GM19043 (cell line): ENCODE data around the gene HLA-E.
A peak's percentile ranks its signal among the peaks of the same experiment; 100 is the strongest.
"Not testable (repeated sequence)": the region's sequence is repeated elsewhere in the genome, so short reads cannot be mapped to it uniquely, and the experiment has no call there.

Source experiments
- ATAC-seq: cut with Tn5 transposase; IDR thresholded peaks from one replicate; pipeline ENCODE4 v1.9.1; 2021; ENCODE audit warnings: low read depth; ENCODE audit not compliant: unreplicated experiment

The HLA-E gene

DNA sequence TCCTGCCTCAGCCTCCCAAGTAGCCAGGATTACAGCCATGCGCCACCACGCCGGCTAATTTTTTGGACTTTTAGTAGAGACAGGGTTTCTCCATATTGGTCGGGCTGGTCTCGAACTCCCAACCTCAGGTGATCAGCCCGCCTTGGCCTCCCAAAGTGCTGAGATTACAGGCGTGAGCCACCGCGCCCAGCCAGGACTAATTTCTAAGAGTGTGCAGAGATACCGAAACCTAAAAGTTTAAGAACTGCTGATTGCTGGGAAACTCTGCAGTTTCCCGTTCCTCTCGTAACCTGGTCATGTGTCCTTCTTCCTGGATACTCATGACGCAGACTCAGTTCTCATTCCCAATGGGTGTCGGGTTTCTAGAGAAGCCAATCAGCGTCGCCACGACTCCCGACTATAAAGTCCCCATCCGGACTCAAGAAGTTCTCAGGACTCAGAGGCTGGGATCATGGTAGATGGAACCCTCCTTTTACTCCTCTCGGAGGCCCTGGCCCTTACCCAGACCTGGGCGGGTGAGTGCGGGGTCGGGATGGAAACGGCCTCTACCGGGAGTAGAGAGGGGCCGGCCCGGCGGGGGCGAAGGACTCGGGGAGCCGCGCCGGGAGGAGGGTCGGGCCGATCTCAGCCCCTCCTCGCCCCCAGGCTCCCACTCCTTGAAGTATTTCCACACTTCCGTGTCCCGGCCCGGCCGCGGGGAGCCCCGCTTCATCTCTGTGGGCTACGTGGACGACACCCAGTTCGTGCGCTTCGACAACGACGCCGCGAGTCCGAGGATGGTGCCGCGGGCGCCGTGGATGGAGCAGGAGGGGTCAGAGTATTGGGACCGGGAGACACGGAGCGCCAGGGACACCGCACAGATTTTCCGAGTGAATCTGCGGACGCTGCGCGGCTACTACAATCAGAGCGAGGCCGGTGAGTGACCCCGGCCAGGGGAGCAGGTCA, at the start of gene HLA-E:
HLA-E (plus strand) TSS at position 429 of the 945 bp plus-strand sequence; CDS start at position 452, 23 bp downstream.
- peak; percentile 75 for ATAC-seq

DNA sequence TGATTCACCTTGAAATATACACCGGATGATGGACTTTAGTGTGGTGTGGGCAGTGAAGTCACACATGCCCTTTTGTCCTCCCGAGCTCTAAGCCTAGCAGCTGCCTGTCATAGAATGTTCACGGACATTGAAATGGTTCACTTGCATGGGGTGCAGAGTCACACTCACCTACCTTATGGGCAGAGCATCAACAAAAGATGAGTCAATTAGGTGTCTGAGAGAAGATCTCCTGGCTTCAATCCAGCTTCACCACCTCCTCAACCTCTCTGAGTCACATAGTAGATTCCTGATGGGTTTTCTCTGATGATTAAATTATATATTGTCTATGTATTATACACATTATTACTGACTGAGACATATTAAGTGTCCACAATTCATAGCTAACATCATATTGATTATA, 48.1 kb upstream of the HLA-E start:
- ATAC-seq = no peak

DNA sequence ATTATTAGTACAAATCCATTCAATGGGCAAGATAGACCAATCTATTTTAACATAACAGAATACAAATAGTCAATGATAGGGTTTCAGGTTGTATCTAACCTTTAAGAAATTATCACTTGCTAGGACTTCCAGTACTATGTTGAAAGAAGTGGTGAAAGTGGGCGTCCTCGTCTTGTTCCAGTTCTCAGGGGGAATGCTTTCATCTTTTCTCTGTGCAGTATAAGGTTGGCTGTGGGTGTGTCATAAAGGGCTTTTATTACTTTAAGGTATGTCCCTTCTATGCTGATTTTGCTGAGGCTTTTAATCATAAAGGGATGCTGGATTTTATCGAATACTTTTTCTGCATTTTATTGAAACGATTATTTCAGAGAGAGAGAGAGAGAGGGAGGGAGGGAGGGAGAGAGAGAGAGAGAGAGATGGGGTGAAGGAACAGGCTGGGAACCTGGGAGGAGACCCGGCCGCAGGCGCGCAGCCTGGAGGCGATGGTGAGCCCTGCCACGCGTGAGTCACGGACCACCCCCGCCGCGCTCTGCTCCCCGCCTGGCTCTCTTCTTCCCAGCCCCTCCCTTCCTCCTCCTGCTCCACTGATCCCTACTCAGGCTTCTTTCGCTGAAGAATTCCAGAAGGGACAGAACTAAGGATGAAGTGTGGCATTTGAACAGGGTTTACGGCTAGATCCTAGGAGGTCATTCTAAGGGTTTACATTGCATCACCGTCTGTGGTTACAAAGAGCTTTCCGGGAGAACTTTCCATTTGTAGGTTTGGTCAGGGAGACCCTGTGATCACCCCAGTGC, 45.5 kb upstream of the HLA-E start:
- no peak for ATAC-seq

DNA sequence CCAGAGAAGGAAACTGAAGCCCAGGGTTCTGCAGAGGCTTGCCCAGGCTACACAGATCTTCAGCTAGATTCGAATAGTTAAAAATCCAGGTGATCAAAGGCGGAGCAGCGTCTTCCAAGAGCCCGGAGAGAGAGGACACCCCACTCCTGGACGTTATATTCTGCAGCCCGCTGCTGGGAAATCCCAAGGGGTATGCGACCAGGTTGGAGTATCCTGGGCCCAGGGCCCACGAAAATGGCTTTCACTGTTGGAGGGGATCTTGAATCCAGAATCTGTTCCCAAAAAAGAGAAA, 44.9 kb upstream of the HLA-E start:
- ATAC-seq = no peak

DNA sequence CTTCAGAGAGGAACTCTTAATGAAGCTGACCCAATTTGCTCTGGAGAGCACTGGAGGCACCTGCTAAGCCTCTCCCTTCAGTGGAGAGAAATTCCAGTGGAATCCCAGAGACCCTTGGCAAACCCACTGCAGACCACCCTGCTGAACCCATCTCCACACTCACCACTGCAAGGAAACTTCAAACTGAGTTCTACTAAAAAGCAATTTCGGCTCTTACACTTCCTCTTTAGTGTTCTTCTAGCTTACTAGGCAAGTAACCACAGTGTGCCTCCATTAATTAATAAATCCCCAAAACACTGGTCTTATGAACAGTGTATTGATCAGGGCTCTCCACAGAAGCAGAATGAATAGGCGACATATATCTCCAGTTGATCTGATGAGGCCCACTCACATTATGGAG, 43.0 kb upstream of the HLA-E start:
- ATAC-seq = no peak

DNA sequence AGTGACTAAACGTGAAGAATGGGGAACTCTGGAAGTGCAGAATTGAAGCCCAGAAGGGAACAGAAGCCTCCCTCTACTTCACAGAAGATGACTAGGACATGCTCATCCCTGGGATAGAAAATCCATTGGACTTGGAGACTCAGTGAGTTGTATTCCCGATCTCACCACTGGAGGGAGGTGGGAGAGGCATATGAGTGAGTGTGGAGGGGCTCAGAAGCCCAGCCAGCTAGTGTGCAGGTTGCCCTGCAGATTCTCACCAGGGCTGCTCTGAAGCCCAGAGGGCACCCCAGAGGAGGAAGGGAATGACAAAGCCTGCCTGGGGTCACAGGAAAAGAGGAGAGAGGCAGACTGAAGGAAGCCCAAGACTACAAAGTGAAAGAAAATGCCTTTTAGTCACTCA, 42.1 kb upstream of the HLA-E start:
- no peak for ATAC-seq

DNA sequence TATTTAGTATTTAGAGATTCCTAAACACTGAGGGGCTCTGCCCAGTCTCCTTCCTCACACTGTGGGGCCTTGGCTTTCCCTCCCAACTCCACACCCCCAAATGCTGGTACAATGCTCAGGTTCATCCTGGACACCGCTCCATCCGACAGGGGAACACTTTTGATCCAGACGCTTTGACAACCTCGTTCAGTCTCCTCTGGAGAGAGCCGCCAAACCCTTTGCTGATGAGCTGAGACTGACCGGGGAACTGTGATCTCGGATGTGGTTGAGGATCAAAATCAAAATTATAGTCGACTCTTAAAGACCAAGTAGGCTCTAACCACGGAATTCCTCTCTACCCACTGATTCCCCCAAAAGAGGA, 38.8 kb upstream of the HLA-E start:
- ATAC-seq = no peak

DNA sequence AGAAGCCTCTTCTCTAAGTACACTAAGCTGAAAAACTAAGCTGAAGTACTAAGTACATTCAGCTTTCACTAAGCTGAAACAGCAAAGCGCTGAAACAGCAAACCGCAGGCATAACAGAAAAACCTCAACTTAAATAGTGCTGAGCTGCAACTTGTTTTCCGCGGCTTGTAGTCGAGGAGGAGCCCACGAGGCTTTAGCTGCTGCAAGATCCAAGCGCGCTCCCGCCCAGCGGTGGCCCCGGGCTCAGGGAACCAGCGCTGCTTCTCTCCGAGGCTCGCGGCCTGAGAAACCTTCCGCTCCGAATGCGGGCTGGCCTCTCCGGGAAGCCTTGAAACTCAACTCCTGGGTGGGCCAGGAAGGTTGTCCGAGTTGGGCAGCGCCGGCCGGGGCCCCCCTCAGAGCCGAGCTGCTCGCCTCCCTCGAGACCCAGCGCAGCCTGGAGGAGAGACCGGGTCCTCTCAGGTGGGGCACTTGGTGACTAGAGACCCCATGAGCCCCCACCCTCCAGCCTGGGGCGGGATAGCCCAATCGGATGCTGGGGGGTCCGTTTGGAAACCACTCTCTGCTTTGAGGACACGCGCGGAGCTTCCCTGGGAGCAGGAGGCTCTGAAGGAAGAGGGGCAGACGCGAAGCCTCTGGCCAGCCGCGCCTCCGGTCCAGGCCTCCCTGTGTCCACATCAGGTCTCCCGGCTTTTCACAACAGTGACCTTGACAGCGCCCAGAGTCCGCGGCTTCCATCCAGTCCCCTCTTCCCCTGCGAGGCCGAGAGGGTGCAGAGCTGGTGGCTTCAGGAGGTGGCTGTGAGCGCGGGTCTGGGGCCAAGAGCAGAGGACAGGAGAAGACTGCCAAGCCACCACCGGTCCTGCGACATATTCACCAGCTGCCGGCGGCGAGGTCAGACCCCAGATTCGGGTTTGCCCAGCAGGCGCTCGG, 38.1 kb upstream of the HLA-E start:
- ATAC-seq = no peak

DNA sequence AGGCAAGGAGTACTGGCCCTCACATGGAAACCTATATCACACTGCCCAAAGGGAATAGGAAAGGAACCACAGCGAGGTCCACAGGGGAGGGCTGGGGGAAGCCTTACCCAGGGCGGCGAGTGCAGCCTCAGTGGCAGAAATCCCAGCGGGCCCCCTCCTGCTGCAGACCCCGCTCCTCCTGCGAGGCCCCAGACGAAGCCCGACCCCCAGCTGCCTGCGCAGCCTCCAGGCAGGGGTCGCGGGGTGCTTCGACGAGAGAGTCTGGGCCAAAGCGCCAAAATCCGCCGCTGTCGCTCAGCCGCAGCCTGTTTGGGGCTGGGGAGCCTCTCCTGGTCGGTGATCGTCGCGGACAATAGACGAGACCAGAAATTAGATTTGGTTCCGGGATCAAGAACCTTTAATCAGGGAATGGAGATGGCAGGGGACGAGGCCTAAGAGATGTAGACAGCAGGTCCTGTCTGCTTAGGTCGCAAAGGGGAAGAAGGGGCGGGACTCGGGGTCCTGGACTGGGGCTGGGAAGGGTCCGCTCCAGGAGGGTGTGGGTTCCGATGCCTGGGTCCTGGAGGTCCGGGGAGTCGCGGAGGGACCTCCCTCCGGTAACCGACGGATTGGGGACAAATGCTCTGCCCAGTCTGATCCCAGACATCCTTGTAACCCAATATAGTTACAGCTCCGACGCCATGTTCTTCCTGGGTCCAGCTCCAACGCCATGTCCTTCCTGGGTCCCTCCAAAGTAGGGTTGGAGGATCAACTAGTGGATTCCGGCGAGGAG, 36.4 kb upstream of the HLA-E start:
- ATAC-seq = no peak

DNA sequence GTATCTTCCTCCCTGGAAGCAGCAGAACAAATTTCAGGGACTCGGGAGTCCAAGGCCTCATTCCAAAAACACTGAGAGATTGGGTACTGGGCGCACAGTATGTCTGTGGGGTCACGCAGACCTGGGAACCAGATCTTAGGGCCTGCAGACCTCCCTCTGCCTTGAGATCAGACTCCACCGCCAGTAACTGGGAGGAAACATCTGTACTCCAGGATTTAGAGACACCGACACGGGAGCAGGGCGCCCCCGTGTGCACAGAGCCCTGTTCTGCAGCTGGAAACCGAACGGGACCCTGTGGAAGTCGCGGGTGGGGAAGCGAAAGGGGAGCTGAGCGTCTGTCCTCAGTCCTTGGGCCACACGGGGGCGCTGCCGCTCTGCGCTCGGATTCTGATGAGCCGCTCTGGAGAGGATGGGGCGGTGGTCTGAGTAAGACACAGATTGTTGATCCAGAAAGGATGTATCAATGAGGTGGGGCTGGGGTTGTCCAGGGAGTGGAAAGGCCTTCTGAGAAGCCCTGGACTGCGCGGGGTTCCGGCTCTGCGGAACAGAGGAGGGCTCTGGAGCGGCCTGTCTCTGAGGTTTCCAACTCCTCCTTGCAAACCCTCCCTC, 35.7 kb upstream of the HLA-E start:
- ATAC-seq = no peak

DNA sequence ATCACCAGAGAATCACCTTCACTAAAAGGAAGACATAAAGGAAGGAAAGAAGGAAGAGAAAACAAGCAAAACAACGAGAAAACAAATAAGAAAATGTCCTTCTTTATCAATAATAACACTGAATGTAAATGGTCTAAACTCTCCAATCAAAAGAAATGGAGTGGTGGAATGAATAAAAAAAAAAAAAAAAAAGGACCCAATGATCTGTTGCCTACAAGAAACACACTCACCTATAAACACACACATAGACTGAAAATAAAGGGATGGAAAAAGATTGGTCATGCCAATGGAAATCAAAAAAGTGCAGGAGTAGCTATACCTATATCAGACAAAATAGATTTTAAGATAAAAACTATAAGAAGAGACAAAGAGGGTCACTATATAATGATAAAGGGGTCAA, 30.2 kb upstream of the HLA-E start:
- ATAC-seq = no peak

DNA sequence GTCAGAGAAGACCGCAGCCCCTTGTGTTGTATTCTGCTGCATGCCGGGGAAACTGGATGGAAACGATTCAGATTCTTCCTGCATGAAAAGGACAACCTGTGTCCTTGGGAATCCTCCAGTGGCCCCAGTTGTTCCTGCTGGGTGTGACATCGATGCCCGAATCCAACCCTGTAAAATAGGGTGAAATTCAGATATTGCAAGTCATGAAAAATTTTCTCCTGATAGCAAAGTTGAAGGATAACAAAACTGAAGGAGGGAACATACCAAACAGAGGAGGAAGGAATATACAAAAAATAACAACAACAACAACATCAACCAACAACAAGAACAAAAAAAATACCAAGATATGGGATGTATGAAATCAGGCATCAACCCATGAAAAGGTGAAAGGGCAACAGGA, 28.3 kb upstream of the HLA-E start:
- no peak for ATAC-seq

DNA sequence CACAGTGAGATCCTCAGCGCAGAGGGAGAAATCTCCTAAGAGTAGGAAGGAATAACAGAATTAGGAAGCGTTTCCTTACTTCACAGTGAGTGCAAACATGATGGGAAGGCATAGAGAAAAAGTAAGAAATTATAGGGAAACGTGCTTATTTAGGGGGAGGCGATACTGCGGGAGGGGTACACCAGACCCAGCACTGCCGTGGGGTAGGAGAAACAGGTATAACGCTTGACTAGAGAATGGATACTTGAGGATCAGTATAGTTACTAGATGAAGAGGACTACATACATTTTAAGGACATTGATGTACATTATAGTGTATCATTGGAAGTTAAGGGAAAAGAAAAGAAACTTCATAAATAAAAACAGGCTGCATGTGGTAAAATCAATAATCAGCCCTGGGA, 26.8 kb upstream of the HLA-E start:
- ATAC-seq = no peak

DNA sequence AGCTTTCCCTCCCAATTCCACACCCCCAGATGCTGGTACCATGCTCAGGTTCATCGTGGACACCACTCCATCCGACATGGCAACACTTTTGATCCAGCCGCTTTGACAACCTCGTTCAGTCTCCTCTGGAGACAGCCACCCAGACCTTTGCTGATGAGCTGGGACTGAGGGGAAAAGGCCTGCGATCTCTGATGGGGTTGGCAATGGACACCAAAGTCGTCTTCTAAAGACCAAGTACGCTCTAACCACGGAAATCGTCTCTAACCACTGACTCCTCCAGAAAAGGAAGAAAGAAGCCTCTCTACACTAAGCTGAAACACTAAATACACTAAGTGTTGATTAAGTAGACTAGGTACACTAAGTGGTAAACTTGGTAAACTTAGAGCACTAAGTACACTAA, 26.1 kb upstream of the HLA-E start:
- no peak for ATAC-seq

DNA sequence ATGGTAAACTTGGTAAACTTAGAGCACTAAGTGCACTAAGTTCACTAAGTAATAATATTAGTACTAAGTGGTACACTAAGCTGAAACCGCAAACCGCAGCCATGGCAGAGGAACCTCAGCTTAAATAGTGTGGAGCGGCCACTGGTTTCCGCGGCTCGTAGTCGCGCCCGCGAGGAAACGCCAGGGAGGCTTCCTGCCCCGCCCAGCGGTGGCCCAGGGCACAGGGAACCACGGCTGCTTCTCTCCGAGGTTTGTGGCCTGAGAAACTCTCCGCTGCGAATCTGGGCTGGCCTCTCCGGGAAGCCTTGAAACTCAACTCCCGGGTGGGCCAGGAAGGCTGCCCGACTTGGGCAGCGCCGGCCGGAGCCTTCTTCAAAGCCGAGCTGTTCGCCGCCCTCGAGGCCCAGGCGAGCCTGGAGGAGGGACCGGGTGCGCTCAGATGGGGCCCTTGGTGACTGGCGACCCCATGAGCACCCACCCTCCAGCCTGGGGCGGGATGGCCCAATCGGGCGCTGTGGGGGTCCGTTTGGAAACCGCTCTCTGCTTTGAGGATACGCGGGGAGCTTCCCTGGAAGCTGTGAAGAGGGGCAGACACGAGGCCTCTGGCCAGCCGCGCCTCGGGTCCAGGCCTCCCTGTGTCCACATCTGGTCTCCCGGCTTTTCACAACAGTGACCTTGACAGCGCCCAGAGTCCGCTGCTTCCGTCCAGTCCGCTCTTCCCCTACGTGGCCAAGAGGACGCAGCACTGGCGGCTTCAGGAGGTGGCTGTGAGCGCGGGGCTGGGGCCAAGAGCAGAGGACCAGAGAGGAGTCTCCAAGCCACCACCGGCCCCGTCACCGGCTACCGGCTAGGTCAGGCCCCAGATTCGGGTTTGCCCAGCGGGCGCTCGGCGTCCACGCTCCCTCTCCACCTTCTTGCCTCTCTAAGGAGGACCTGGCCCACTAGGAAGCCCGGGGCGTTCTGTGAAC, 25.4 kb upstream of the HLA-E start:
- no peak for ATAC-seq

DNA sequence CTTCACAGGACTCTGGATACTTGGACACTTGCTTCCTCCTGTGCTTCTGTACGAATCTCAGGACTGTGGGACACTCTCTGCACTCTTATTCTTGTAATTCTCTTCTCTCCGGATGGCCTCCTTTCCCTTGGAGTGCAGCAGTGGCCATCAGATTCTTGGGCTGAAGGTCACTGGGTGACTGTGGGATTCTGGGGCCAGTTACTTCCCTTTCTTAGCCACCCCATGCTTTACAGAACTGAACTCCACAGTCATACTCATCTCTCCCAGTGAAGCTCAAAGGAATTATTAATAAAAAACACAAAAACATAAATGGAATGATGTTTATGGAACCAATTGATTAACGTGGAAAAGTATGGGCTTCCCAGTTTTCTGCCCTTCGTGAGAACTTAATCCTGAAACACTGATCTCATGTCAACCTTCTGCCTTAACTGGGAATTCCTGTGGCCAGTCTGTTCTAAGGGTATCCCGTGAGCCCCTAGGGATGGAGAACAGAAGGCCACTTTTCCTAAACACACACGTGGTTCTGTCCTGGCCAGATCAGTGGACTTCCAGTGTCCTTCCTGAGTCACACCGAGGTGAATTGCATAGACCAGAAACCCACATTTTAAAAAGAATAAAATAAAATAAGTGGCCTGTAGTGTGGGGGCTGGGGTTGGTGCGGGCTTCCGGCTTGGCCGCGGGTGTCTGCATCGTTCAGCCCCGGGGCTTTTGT, 23.6 kb upstream of the HLA-E start:
- ATAC-seq = no peak

DNA sequence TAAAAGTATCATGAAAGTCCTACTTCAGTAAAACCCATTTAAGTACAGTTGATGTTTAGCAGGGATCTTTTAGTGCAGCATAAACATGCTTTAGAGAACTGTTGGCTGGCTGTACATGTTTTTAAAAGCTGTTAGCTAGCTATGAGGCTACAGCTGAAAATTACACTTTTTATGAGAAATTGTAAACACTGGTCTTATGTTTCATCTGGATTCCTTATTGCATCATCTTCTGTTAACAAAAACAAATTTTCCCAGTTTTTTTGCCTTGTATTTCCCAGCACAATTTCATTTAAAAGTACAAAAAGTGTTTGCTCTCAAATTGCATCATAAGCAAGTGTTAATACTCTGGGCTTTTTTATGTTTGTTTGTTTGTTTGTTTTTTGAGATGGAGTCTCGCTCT, 18.3 kb upstream of the HLA-E start:
- no peak for ATAC-seq

DNA sequence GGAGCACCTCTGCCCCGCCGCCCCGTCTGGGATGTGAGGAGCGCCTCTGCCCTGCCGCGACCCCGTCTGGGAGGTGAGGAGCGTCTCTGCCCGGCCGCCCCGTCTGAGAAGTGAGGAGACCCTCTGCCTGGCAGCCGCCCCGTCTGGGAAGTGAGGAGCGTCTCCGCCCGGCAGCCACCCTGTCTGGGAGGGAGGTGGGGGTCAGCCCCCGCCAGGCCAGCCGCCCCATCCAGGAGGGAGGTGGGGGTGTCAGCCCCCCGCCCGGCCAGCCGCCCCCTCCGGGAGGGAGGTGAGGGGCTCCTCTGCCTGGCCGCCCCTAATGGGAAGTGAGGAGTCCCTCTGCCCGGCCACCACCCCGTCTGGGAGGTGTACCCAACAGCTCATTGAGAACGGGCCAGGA, 14.2 kb upstream of the HLA-E start:
- ATAC-seq = not testable (repeated sequence)
